HEK293T (cell line): ENCODE results near the gene HSPA4L.

Source experiments
- CTCF ChIA-PET: fragments of 350-600 bp; formaldehyde crosslinking; extraction: SDS; loops from one replicate; lab custom pipeline; 2021; ENCODE audit warnings: antibody characterized with exemption, inconsistent platforms; lab: Yijun Ruan, JAX
- POLR2A ChIA-PET: fragments of 350-600 bp; formaldehyde crosslinking; extraction: SDS; loops from one replicate; lab custom pipeline; 2020; ENCODE audit warnings: antibody characterized with exemption, inconsistent platforms; lab: Yijun Ruan, JAX
- DNase-seq: peaks from one replicate; pipeline ENCODE4 v3.0.0; 2012; ENCODE audit warnings: mixed read lengths; ENCODE audit errors: extremely low spot score
- ARNT ChIP-seq: fragments of 450-650 bp; IDR thresholded peaks from 2 replicates; pipeline ENCODE4 v1.6.1; 2017; ENCODE audit warnings: mild to moderate bottlenecking
- BHLHE40 ChIP-seq: fragments of 450-650 bp; IDR thresholded peaks from 2 replicates; pipeline ENCODE4 v1.6.1; 2016; ENCODE audit warnings: mild to moderate bottlenecking, moderate library complexity, borderline replicate concordance
- CTBP1 ChIP-seq: fragments of 450-650 bp; IDR thresholded peaks from 2 replicates; pipeline ENCODE4 v1.6.1; 2016; ENCODE audit warnings: borderline replicate concordance
- ELF4 ChIP-seq: fragments of 450-650 bp; IDR thresholded peaks from 2 replicates; pipeline ENCODE4 v1.6.1; 2017; ENCODE audit warnings: antibody characterized with exemption
- FOXA1 ChIP-seq: fragments of 450-650 bp; IDR thresholded peaks from 2 replicates; pipeline ENCODE4 v1.6.1; 2016; ENCODE audit warnings: mild to moderate bottlenecking
- FOXK2 ChIP-seq: fragments of 450-650 bp; IDR thresholded peaks from 2 replicates; pipeline ENCODE4 v1.6.1; 2016; ENCODE audit warnings: mild to moderate bottlenecking
- FOXM1 ChIP-seq: fragments of 450-650 bp; IDR thresholded peaks from 2 replicates; pipeline ENCODE4 v1.6.1; 2017; ENCODE audit warnings: mild to moderate bottlenecking, borderline replicate concordance
- HDGF ChIP-seq: fragments of 450-650 bp; IDR thresholded peaks from 2 replicates; pipeline ENCODE4 v1.6.1; 2017; ENCODE audit warnings: antibody characterized with exemption, borderline replicate concordance
- L3MBTL2 ChIP-seq: fragments of 450-650 bp; conservative IDR thresholded peaks from 2 replicates; pipeline ENCODE4 v1.6.1; 2016; ENCODE audit warnings: mild to moderate bottlenecking
- LEF1 ChIP-seq: fragments of 450-650 bp; IDR thresholded peaks from 2 replicates; pipeline ENCODE4 v1.6.1; 2017; ENCODE audit warnings: mild to moderate bottlenecking, borderline replicate concordance
- NFRKB ChIP-seq: fragments of 450-650 bp; IDR thresholded peaks from 2 replicates; pipeline ENCODE4 v1.6.1; 2016; ENCODE audit warnings: mild to moderate bottlenecking, moderate library complexity
- PKNOX1 ChIP-seq: fragments of 450-650 bp; IDR thresholded peaks from 2 replicates; pipeline ENCODE4 v1.6.1; 2016
- SUZ12 ChIP-seq: fragments of 450-650 bp; IDR thresholded peaks from 2 replicates; pipeline ENCODE4 v1.6.1; 2016; ENCODE audit warnings: mild to moderate bottlenecking
- TARDBP ChIP-seq: fragments of 450-650 bp; IDR thresholded peaks from 2 replicates; pipeline ENCODE4 v1.6.1; 2016
- ZNF384 ChIP-seq: fragments of 450-650 bp; IDR thresholded peaks from 2 replicates; pipeline ENCODE4 v1.6.1; 2016

The HSPA4L gene

GRCh38 chr4:127888559-127888958, 106.4 kb downstream of the HSPA4L start:
- ChIA-PET CTCF (no interaction called here), POLR2A (interaction anchor here (1.0 kb wide), 1 partner anchor 9 kb away, joined by 3 read pairs; no protein-coding TSS in a partner anchor)
- no peak for DNase-seq
- no peak for TF ChIP-seq SUZ12
- no peak for TF ChIP-seq BHLHE40
- TF ChIP-seq FOXM1 = no peak
- no peak for TF ChIP-seq TARDBP
- TF ChIP-seq HDGF = no peak
- TF ChIP-seq FOXA1 = no peak
- no peak for TF ChIP-seq LEF1
- TF ChIP-seq L3MBTL2 = no peak
- TF ChIP-seq PKNOX1 = no peak

GRCh38 chr4:127889903-127890302, 107.8 kb downstream of the HSPA4L start:
- TF ChIP-seq FOXK2 (no peak), NFRKB (no peak), ZNF384 (no peak), ARNT (no peak), CTBP1 (no peak), L3MBTL2 (no peak), TARDBP (no peak), ELF4 (no peak), HDGF (no peak), PKNOX1 (no peak)
- POLR2A ChIA-PET = interaction anchor here (1.7 kb wide), 1 partner anchor 8 kb away, joined by 5 read pairs; no protein-coding TSS in a partner anchor

More at GRCh38 chr4:127889903-127890302, 107.8 kb downstream of the HSPA4L start:
- CTCF ChIA-PET = no interaction called here
- no peak for DNase-seq
